ENCODE measurements around the gene MCM9. TPM values are rescaled to one million over a fixed set of nuclear protein-coding genes. Genes with fewer than 3 reads are reported as not detected.

Gene MCM9
- total RNA-seq, 1 donor from 2014 or later, result 29.0 TPM

- no peaks in the 10 kb centered on the region for H3K27me3 ChIP-seq
- no peak for DNase-seq (ENCODE audit: low spot score)
- H3K4me1 Mint-ChIP-seq, result no peaks in the 10 kb centered on the region
- H3F3A ChIP-seq (ENCODE audit: low read depth), result no peaks in the 10 kb centered on the region
- no peaks in the 10 kb centered on the region for H3K79me2 ChIP-seq (ENCODE audit: low read depth)
- H3K9me3 Mint-ChIP-seq, result peaks cover 4% of the 10 kb centered on the region
- no peak overlapping the region for H3K27ac Mint-ChIP-seq
- no peaks in the 10 kb centered on the region for H3K9me3 ChIP-seq (ENCODE audit: low read depth)
- H4K20me1 ChIP-seq (ENCODE audit: low read depth), result no peaks in the 10 kb centered on the region
- H3K4me2 ChIP-seq, result no peak overlapping the region
- no peak overlapping the region for H3K27ac ChIP-seq
- H3K27me3 Mint-ChIP-seq (ENCODE audit: insufficient read depth, low read depth), result no peaks in the 10 kb centered on the region
- peaks cover 4% of the 10 kb centered on the region for H3K36me3 Mint-ChIP-seq
- no peak overlapping the region for H3K4me3 Mint-ChIP-seq
- no peak overlapping the region for H3K9ac ChIP-seq
- no peak overlapping the region for H2AFZ ChIP-seq (replicated peaks)
- TF ChIP-seq CTCF (IDR thresholded peaks at IDR 0.05) (no peak), EZH2phosphoT487 (IDR thresholded peaks at IDR 0.05) (no peak), EZH2 (IDR thresholded peaks at IDR 0.05) (no peak)
- peaks cover 8% of the 10 kb centered on the region for H3K4me1 ChIP-seq
- no peaks in the 10 kb centered on the region for H3K36me3 ChIP-seq
- no peak overlapping the region for H3K4me3 ChIP-seq
Measured at GRCh38 chr6:118876198-118876597, 58.8 kb downstream of the MCM9 start.

GRCh38 chr6:118875672-118876071 is 59.3 kb downstream of the MCM9 start:
- Mint-ChIP-seq H3K4me1 (no peaks in the 10 kb centered on the region), H3K36me3 (peaks cover 7% of the 10 kb centered on the region), H3K27me3 (ENCODE audit: insufficient read depth, low read depth) (no peaks in the 10 kb centered on the region), H3K27ac (no peak overlapping the region), H3K9me3 (peaks cover 6% of the 10 kb centered on the region), H3K4me3 (no peak overlapping the region)
- H3K9ac ChIP-seq, result no peak overlapping the region
- H2AFZ ChIP-seq (replicated peaks), result no peak overlapping the region
- DNase-seq (ENCODE audit: low spot score), result no peak
- no peak overlapping the region for H3K4me3 ChIP-seq
- H3K27me3 ChIP-seq, result no peaks in the 10 kb centered on the region
- no peaks in the 10 kb centered on the region for H3K36me3 ChIP-seq
- no peaks in the 10 kb centered on the region for H4K20me1 ChIP-seq (ENCODE audit: low read depth)
- H3K9me3 ChIP-seq (ENCODE audit: low read depth), result no peaks in the 10 kb centered on the region
- H3K4me2 ChIP-seq, result no peak overlapping the region
- no peak overlapping the region for H3K27ac ChIP-seq
- peaks cover 7% of the 10 kb centered on the region for H3K4me1 ChIP-seq
- no peak for TF ChIP-seq EZH2 (IDR thresholded peaks at IDR 0.05)
- no peak for TF ChIP-seq EZH2phosphoT487 (IDR thresholded peaks at IDR 0.05)
- TF ChIP-seq CTCF (IDR thresholded peaks at IDR 0.05), result no peak
- H3F3A ChIP-seq (ENCODE audit: low read depth), result no peaks in the 10 kb centered on the region
- H3K79me2 ChIP-seq (ENCODE audit: low read depth), result no peaks in the 10 kb centered on the region

- no peak overlapping the region for H3K27ac Mint-ChIP-seq
- no peaks in the 10 kb centered on the region for H4K20me1 ChIP-seq (ENCODE audit: low read depth)
- no peaks in the 10 kb centered on the region for H3K4me1 ChIP-seq
- no peak overlapping the region for H3K4me2 ChIP-seq
- TF ChIP-seq CTCF (IDR thresholded peaks at IDR 0.05), result no peak
- TF ChIP-seq EZH2phosphoT487 (IDR thresholded peaks at IDR 0.05), result no peak
- no peak for TF ChIP-seq EZH2 (IDR thresholded peaks at IDR 0.05)
- H3K9me3 ChIP-seq (ENCODE audit: low read depth), result no peaks in the 10 kb centered on the region
- no peaks in the 10 kb centered on the region for H3K27me3 Mint-ChIP-seq (ENCODE audit: insufficient read depth, low read depth)
- no peak overlapping the region for H3K4me3 Mint-ChIP-seq
- H3K79me2 ChIP-seq (ENCODE audit: low read depth), result peaks cover 10% of the 10 kb centered on the region
- no peaks in the 10 kb centered on the region for H3K4me1 Mint-ChIP-seq
- H3K27me3 ChIP-seq, result no peaks in the 10 kb centered on the region
- H3K36me3 Mint-ChIP-seq, result peaks cover 8% of the 10 kb centered on the region
- no peak overlapping the region for H3K27ac ChIP-seq
- peaks cover 16% of the 10 kb centered on the region for H3K9me3 Mint-ChIP-seq
- H3F3A ChIP-seq (ENCODE audit: low read depth), result no peaks in the 10 kb centered on the region
- no peak overlapping the region for H3K4me3 ChIP-seq
- no peaks in the 10 kb centered on the region for H3K36me3 ChIP-seq
- no peak for DNase-seq (ENCODE audit: low spot score)
- no peak overlapping the region for H3K9ac ChIP-seq
- H2AFZ ChIP-seq (replicated peaks), result no peak overlapping the region
Measured at GRCh38 chr6:118873239-118873638, 61.7 kb downstream of the MCM9 start.
